SJCRH30 (cell line): ENCODE measurements around the gene MPRIP. TPM values are rescaled to one million over a fixed set of nuclear protein-coding genes. Genes with fewer than 3 reads are reported as not detected.

ENCODE experiments used
- DNase-seq, 2 experiments: peaks; one replicate each; pipeline ENCODE4 v3.0.0-alpha.2; 2015 to 2020
- H3K27ac ChIP-seq: fragments of 250-450 bp; sonication (Bioruptor Pico); 2 replicates; pipeline ENCODE4 v1.5.1; 2020; ENCODE audit warnings: mild to moderate bottlenecking, moderate library complexity
- H3K27me3 ChIP-seq: fragments of 250-450 bp; sonication (Bioruptor Pico); 2 replicates; pipeline ENCODE4 v1.5.1; 2020; ENCODE audit warnings: mild to moderate bottlenecking, moderate library complexity
- H3K36me3 ChIP-seq: fragments of 250-450 bp; sonication (Bioruptor Pico); 2 replicates; pipeline ENCODE4 v1.5.1; 2020; ENCODE audit warnings: mild to moderate bottlenecking, moderate library complexity
- H3K4me1 ChIP-seq: fragments of 250-450 bp; sonication (Bioruptor Pico); 2 replicates; pipeline ENCODE4 v1.5.1; 2020; ENCODE audit warnings: mild to moderate bottlenecking, moderate library complexity
- H3K4me3 ChIP-seq: fragments of 250-450 bp; sonication (Bioruptor Pico); 2 replicates; pipeline ENCODE4 v1.5.1; 2020; ENCODE audit warnings: mild to moderate bottlenecking, moderate library complexity
- H3K9me3 ChIP-seq: fragments of 250-450 bp; sonication (Bioruptor Pico); replicated peaks from 2 replicates; pipeline ENCODE4 v1.5.1; 2020; ENCODE audit warnings: mild to moderate bottlenecking, moderate library complexity
- total RNA-seq: library from RNA; depleted of rRNA; stranded (reverse); fragments of >200 nt; shearing (Covaris generic); gene quantifications from 2 replicates; pipeline ENCODE4 v1.2.3, GENCODE V29; 2014

Gene MPRIP
- total RNA-seq, 1 experiment from 2014 or later, result 312 TPM

DNA sequence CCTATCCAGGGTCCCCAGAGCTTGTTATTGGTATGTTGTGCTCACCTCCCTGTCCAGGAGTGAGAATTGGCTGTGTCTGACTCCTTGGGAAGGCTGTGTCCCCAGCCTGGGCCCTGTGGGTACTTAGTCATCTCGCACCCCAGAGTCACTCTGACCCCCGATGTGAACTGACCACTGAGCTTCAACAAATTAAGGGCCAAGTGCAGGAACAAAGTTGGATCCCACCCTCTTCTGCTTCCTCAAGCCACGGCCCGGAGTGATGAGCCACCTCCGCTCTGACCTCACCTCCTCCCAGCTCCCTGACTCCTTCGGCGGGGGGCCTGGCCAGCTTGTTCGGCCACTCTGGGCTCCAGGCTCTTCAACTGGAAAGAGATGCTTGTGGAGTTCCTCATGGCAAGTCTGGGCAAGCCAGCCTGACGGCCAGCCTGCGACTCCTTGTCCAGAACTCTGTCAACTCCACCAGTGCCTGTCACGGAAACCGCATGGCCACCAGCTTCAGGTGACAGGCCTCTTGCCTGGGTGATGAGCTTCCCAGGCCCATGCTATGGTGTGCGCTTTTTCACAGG lies 22.3 kb upstream of the MPRIP start:
- Histone ChIP-seq H3K9me3 (peaks cover 5% of the 10 kb centered on the region; the same call in 1 of the 2 replicates), H3K4me3 (no peak overlapping the region), H3K36me3 (no peaks in the 10 kb centered on the region), H3K27ac (no peak overlapping the region), H3K4me1 (peaks cover 18% of the 10 kb centered on the region), H3K27me3 (no peaks in the 10 kb centered on the region)
- no peak for DNase-seq

DNA sequence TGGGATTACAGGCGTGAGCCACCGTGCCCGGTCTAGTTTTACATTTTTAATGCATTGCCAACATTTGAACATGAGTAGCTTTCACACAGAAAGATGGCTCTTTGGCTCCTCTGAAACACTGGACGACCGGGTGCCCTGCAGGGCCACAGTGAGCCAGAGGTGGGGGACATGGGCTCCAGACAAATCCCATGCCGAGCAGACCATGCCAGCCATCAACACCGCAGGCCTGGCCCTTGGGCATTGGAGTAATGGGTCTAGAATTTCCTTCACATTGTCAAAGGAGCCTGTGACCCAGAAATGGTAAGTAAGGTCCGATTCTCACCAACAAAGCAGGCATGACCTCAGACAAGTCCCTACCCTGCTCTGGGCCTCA lies 21.4 kb upstream of the MPRIP start:
- Histone ChIP-seq H3K27ac (peak overlapping the region; percentile 25; the same call in 1 of the 2 replicates), H3K36me3 (no peaks in the 10 kb centered on the region), H3K4me3 (peak overlapping the region; percentile 23), H3K27me3 (no peaks in the 10 kb centered on the region), H3K9me3 (peaks cover 5% of the 10 kb centered on the region; the same call in 1 of the 2 replicates), H3K4me1 (peaks cover 26% of the 10 kb centered on the region)
- no peak for DNase-seq

DNA sequence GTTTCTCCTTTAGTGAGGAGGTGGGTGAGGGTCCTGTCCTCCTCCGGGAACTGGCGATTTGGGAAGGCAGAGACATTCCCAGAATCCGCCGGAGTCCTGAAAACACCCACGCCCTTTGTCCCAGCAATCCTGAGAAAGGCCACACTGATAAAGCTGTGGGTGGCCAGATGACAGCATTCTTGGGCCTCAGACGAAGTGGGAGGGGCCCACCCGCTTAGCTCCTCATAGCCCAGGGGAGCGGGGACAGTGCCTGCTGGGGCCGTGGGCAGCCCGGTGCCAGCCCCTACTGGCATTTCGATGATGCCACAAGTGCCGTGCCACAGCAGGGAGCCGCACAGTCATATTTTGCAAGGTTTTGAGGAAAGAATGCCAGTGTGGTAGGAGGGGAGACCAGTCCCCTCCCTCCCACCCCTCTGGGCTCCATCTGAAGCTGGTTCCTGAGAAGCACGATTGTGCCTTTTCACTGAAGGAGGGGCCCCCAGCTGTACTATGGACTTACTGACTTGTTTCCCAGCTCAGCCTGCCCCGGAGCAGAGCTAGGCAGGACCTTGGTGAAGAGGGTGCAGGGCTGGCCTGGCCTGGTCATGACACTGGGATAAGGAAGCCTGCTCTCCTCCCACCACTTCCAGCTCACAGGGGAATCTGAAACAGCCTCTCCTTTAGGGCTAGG lies 20.9 kb upstream of the MPRIP start:
- no peaks in the 10 kb centered on the region for H3K27me3 ChIP-seq
- peaks cover 4% of the 10 kb centered on the region; the same call in 1 of the 2 replicates for H3K9me3 ChIP-seq
- DNase-seq, result peak; percentile 82 to 87
- peaks cover 27% of the 10 kb centered on the region for H3K4me1 ChIP-seq
- peak overlapping the region; percentile 23 for H3K4me3 ChIP-seq
- no peaks in the 10 kb centered on the region for H3K36me3 ChIP-seq
- peak overlapping the region; percentile 25; the same call in 1 of the 2 replicates for H3K27ac ChIP-seq

DNA sequence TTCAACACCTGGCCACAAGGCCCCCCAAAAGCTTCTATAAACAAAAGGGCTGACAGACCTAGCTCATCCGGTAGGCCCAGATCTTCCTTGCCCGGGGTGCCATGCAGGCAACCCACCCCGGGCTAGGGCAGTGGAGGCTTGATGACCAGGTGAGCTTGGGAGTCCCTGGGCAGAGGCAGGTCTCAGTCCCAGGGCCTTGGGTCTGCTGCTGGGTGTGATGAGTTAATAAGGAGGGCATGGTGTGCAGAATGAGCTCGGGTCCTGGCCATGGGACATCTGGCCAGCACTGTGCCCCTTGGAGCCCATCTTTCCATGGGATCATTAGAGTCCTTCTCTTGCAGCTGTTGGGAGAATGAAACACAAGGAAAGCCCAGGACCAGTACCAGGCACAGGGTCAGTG lies 20.2 kb upstream of the MPRIP start:
- no peaks in the 10 kb centered on the region for H3K9me3 ChIP-seq
- H3K4me3 ChIP-seq, result no peak overlapping the region
- H3K27ac ChIP-seq, result no peak overlapping the region; the same call in 1 of the 2 replicates
- H3K36me3 ChIP-seq, result no peaks in the 10 kb centered on the region
- H3K4me1 ChIP-seq, result peaks cover 27% of the 10 kb centered on the region
- no peak for DNase-seq
- no peaks in the 10 kb centered on the region for H3K27me3 ChIP-seq

DNA sequence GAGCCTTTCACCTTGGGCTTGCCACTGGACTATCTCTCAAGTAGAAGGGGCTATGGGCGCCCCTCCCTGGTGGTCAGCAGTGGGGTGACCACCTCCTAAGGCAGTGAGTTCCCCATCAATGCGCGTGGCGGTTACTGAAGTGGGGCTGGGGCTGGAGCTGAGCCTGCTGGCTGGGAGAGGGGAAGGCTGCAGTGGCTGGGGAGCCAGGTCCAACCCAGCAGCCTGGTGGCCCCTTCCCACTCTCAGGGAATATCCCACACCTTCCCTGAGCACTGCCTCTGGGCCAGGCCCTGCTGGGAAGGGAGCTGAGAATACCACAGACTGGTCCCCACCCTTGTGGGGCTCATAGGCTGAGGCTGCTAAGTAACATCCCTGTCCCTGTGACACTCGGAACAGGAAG lies 19.8 kb upstream of the MPRIP start:
- Histone ChIP-seq H3K4me3 (no peak overlapping the region), H3K27me3 (no peaks in the 10 kb centered on the region), H3K27ac (no peak overlapping the region), H3K36me3 (no peaks in the 10 kb centered on the region), H3K9me3 (no peaks in the 10 kb centered on the region), H3K4me1 (peaks cover 31% of the 10 kb centered on the region)
- DNase-seq, result no peak

DNA sequence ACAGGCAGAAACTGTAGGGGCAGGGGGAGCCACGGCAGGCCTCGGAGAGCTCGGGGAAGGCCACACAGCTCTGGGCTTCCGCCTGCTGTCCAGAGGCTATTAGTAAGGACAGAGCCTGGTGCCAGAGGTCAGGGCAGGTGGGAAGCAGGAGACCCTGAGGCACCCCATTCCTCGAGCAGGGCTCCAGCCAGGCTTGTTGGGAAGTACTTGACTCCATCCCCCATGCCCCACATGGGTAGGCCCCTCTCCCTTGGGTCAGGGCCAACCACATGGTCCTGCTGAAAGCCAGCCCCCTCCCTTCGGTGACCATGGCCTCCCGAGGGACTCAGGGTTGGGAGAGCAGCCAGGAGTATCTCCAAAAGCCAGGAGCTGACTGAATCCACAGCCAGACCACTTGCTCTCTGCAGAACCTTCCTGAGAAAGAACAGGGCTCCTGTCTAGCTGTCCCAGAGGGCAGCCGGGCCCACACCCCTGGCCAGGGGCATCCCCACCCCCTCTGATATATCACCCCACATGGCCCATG lies 17.4 kb upstream of the MPRIP start:
- no peak overlapping the region for H3K4me3 ChIP-seq
- H3K27ac ChIP-seq, result no peak overlapping the region
- H3K36me3 ChIP-seq, result no peaks in the 10 kb centered on the region
- H3K9me3 ChIP-seq, result no peaks in the 10 kb centered on the region
- no peaks in the 10 kb centered on the region for H3K27me3 ChIP-seq
- DNase-seq, result peak; percentile 65 to 69
- peaks cover 50% of the 10 kb centered on the region for H3K4me1 ChIP-seq

DNA sequence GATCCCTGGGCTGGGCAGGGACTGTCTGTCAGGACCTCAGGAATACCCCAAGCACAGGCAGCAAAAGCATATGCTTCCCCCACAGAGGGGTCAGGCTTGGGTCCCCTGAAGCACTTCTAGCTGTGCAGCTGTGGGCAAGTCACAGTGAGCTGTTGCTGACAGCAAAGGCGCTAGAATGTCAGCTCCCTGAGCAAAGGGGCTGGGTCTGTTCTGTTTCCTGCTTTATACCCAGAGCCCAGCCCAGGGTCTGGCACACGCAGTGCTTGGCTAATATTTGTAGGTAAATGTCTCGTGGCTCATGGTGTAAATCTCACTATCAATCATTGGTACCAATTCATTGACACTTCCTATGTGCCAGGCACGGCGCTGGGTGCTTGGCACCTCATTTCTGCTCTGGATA lies 16.6 kb upstream of the MPRIP start:
- no peak overlapping the region for H3K4me3 ChIP-seq
- no peaks in the 10 kb centered on the region for H3K27me3 ChIP-seq
- no peaks in the 10 kb centered on the region for H3K9me3 ChIP-seq
- peak; percentile 64 to 68 for DNase-seq
- peaks cover 55% of the 10 kb centered on the region for H3K4me1 ChIP-seq
- no peaks in the 10 kb centered on the region for H3K36me3 ChIP-seq
- no peak overlapping the region for H3K27ac ChIP-seq

DNA sequence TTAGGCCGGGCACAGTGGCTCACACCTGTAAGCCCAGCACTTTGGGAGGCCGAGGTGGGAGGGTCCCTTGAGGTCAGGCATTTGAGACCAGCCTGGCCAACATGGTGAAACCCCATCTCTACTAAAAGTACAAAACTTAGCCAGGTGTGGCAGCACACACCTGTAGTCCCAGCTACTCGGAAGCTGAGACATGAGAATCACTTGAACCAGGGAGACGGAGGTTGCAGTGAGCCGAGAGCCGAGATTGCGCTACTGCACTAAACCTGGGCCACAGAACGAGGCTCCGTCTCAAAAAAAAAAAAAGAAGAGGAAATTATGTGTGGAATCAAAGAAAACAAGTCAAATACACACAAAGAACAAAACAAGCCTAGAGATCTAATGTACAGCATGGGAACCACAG lies 16.1 kb upstream of the MPRIP start:
- Histone ChIP-seq H3K4me3 (no peak overlapping the region), H3K36me3 (no peaks in the 10 kb centered on the region), H3K9me3 (no peaks in the 10 kb centered on the region), H3K4me1 (peaks cover 52% of the 10 kb centered on the region), H3K27ac (no peak overlapping the region), H3K27me3 (no peaks in the 10 kb centered on the region)
- no peak for DNase-seq

DNA sequence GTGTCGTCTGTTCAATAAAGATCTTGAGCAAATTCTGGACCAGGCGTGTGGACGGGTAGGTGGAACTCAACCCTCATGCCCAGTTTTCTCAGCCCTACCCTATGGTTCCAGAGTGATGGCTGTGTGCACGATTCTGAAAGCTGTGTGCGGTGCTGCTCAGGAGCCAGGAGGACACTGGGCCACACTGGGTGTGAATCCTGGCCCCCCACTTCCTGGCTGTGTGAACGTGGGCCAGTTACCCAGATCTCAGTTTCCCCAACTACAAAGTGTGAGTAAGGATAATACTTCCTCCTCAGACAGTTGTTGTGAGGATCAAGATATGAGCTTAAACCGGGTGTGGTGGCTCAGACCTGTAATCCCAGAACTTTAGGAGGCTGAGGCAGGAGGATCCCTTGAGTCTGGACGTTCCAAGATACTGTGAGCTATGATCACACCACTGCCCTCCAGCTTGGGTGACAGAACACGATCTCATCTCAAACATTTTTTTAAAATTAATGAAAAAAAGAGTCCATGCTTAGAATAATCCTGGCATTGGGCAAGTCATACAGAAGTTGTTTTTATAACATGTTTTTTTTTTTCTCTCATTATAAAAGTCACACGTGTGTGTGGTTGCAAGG lies 14.7 kb upstream of the MPRIP start:
- no peak overlapping the region for H3K4me3 ChIP-seq
- H3K27ac ChIP-seq, result peak overlapping the region; percentile 67
- no peak for DNase-seq
- no peaks in the 10 kb centered on the region for H3K9me3 ChIP-seq
- peaks cover 55% of the 10 kb centered on the region for H3K4me1 ChIP-seq
- no peaks in the 10 kb centered on the region for H3K36me3 ChIP-seq
- H3K27me3 ChIP-seq, result no peaks in the 10 kb centered on the region

DNA sequence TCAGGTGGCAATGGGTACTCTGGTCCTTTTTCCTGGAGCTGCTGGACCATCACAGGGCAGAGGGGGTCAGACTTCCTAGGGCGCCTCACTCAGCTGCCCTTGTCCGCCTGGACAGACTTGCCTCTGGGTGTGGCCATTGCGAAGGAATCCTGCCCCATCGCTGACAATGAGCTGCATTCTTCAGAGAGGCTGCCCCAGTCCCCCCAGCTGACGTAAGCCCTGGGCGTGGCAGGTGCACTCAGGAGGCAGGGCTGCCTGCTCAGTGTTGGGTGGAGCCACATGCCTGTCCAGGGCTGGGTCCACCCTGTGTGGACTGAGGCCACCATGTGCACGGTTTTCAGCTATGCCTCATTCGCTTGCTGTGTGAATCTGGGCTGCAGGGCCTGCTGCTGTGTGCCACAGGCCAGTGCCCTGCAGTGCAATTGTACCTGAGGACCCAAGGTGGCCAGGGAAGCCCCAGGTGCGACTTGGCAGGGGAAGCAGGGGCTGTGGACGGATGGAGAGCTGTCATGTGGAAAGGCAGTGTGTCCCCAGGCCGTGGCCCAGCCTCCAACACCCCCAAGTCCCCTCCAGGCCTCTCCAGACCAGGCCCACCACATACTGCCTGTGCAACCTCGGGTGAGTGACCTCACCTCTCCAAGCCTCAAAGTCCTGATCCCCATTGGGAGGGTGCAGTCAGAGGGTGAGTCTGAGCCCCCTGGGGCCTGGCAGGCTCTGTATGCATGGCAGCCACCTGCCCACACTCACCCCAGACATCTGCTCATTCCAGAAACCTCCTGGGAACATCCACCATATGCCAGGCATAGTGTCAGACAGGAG lies 14.0 kb upstream of the MPRIP start:
- Histone ChIP-seq H3K4me3 (no peak overlapping the region), H3K4me1 (peaks cover 59% of the 10 kb centered on the region), H3K27ac (peak overlapping the region; percentile 67), H3K27me3 (no peaks in the 10 kb centered on the region), H3K9me3 (no peaks in the 10 kb centered on the region), H3K36me3 (no peaks in the 10 kb centered on the region)
- DNase-seq, result peak; percentile 100

DNA sequence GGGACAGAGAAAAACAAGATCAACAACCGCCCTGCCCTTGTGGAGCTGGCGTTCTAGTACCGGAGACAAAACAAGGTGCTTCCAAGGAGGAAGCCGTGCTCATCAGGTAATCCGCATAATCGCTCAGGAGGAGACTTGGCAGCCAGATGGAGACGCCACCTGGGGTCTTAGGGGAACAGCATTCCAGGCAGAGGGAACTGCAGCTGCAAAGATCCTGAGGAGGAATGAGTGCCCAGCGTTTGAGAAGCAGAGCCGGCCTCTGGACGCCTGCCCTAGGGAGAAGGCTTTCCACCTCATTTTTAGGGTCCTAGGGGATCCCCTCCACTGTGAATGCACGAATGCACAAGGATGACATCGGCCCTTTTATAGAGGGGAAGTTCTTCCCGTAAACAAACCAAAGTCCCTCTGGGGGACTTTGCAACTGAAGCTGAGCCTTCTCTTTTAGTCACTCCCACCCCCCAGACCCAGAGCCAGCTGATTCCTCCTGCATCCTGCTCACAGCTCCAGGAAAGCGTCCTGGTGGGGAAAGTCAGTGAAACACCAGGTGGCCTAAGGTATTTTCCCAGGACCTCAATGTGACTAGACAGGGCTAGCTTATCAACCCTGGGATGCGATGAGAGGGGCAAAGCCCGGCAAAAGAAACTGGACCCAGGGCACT lies 13.2 kb upstream of the MPRIP start:
- no peak overlapping the region for H3K4me3 ChIP-seq
- H3K27me3 ChIP-seq, result no peaks in the 10 kb centered on the region
- no peaks in the 10 kb centered on the region for H3K36me3 ChIP-seq
- H3K9me3 ChIP-seq, result no peaks in the 10 kb centered on the region
- H3K27ac ChIP-seq, result peak overlapping the region; percentile 67
- peak in 1 of 2 experiments; percentile 46 for DNase-seq
- peaks cover 66% of the 10 kb centered on the region for H3K4me1 ChIP-seq

DNA sequence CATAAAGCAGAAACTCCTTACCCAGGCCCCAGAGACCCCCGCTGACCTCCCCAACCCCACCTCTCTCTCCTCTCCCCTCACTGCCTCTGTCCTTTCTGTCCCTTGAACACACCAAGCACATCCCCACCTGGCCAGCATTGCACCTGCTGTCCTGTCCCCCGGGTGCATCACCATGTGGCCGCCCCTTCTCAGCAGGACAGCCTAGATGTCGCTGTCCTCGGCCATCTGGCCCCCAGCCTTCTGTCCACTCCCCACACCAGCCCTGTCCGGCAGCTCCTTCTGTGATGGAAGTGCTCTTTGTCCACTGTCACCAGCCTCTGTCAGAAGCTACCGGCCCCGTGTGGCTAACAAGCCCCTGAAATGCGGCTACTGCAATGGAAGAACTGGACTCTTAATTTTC lies 12.3 kb upstream of the MPRIP start:
- no peaks in the 10 kb centered on the region for H3K36me3 ChIP-seq
- H3K4me3 ChIP-seq, result no peak overlapping the region
- H3K27ac ChIP-seq, result no peak overlapping the region
- H3K27me3 ChIP-seq, result no peaks in the 10 kb centered on the region
- DNase-seq, result no peak
- peaks cover 69% of the 10 kb centered on the region for H3K4me1 ChIP-seq
- H3K9me3 ChIP-seq, result no peaks in the 10 kb centered on the region

DNA sequence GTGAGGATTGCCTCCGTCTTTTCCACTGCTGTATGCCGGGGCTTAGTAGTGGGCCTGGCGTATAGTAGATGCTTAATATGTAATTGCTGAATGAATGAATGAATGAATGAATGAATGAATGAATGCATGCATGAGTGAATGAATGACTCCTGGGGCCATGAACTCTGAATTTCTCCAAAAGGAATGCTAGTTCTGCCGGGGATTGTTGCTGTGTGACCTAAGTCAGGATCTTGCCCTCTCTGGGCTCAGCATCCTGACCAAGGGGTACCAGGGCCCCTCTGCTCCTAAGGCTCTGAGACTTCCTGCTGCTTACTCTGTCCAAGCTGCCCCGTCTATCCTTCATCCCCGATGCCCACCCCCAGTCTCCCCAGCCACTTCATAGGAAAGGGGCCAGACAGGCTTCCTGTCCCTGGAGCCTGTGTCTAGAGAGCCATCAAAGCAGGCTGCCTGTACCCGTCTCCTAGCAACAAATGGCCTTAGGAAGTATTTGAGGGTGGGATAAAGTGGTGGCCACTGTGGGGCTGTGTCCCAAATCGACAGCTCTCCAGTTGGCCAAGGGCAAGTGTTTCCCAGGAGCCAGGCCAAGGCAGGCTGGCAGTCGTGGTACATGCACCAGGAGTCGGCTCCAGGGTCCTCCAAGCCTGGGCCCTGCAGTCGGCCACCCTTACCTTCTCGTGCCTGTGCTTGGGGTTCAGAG lies 11.6 kb upstream of the MPRIP start:
- Histone ChIP-seq H3K4me1 (peaks cover 62% of the 10 kb centered on the region), H3K27me3 (no peaks in the 10 kb centered on the region), H3K9me3 (no peaks in the 10 kb centered on the region), H3K27ac (no peak overlapping the region), H3K4me3 (no peak overlapping the region), H3K36me3 (no peaks in the 10 kb centered on the region)
- DNase-seq, result peak in 1 of 2 experiments; percentile 40
